ENCODE measurements around the gene CELF2.

The CELF2 gene

DNA sequence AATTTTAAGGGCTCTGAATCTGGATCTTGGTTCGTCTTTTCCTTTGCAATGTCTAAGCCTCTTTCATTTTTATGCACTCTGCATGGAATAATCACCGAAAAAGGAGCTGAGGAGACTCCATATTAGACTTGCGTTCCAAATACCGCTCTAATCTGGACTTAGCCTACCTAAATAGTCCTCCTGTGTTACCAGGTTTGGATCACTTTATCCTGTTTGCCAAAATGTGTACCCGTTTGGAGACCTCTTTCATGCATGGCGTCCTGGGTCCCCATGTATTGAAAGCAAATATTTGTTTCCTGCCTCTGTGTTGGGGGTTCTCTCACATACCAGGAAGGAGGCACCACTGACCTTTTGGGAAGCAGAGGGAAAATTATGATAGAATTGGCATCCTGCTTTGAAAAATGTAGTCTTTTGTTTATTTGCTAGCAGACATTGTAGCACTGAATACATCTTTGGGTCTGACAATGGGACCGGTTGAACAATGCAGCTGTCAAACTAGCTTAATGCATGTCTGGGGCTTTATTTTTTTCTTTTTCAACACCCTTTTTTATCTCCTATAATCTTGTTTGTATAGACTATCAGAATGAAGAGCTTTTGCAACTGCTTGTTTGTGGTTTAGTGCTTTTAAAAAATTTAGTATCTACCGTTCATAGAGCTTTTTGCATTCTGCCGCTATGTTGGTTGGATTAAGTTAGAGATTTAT, 11.8 kb upstream of the CELF2 start:
- peaks cover 4% of the 10 kb centered on the region for H3K4me1 ChIP-seq (ENCODE audit: control insufficient read depth, low read depth, low read length)
- H3K4me3 ChIP-seq (ENCODE audit: low read length) = no peak overlapping the region
- no peaks in the 10 kb centered on the region for H3K36me3 ChIP-seq (ENCODE audit: control insufficient read depth, low read depth, low read length)
- no peak overlapping the region for H3K9ac ChIP-seq (ENCODE audit: low read length)
- no peaks in the 10 kb centered on the region for H3K9me3 ChIP-seq (ENCODE audit: control insufficient read depth, low read depth, low read length)
- H3K27ac ChIP-seq (ENCODE audit: low read length) = no peak overlapping the region
- no peaks in the 10 kb centered on the region for H3K27me3 ChIP-seq (ENCODE audit: control insufficient read depth, insufficient read depth, low read length)

DNA sequence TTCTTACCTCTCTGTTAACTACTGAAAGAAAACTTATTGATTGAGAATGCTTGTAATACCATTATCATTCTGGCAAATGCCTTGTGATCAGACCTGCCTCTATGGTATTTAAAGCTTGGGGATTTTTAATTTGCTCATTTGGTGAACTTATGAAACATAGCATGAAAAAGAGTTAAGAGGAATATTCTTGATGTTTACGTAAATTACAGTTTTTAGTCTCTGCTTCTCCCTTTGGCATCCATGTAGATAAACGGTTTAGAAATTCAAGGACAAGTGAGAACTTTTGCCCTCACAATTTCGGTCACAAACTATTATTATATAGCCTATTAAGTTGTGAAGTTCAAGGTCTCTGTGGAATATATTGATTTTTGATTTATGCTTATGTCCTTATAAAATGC, 11.2 kb upstream of the CELF2 start:
- H3K9ac ChIP-seq (ENCODE audit: low read length) = no peak overlapping the region
- H3K36me3 ChIP-seq (ENCODE audit: control insufficient read depth, low read depth, low read length) = no peaks in the 10 kb centered on the region
- H3K4me3 ChIP-seq (ENCODE audit: low read length) = no peak overlapping the region
- peaks cover 4% of the 10 kb centered on the region for H3K4me1 ChIP-seq (ENCODE audit: control insufficient read depth, low read depth, low read length)
- H3K9me3 ChIP-seq (ENCODE audit: control insufficient read depth, low read depth, low read length) = no peaks in the 10 kb centered on the region
- H3K27ac ChIP-seq (ENCODE audit: low read length) = no peak overlapping the region
- no peaks in the 10 kb centered on the region for H3K27me3 ChIP-seq (ENCODE audit: control insufficient read depth, insufficient read depth, low read length)

DNA sequence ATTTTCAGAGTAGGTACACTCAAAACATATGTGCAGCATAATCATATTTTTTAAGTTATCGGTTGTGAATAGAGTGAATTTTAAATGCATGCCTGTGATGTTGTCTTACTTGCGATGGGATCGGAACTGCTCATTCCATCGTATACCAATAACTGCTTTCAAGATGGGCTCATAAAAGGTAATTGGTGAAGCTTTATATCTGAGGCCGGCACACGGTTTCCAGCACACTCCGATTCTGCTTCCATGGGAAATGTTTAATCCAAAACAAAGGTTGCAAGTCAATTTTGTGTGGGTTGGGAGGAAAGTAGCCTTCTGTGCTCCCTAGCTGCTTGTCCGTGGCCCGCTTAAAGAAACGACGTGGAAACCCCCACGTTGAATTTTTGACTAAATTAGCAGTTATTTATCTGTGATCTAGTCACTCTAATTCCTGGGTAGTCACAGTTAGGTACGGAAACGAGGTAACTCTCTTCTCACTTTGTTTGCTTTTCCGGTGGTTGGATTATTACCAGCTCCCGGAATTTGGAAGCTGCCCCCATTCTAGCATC, 10.1 kb upstream of the CELF2 start:
- Histone ChIP-seq H3K4me3 (ENCODE audit: low read length) (no peak overlapping the region), H3K9ac (ENCODE audit: low read length) (no peak overlapping the region), H3K27ac (ENCODE audit: low read length) (no peak overlapping the region), H3K27me3 (ENCODE audit: control insufficient read depth, insufficient read depth, low read length) (no peaks in the 10 kb centered on the region), H3K9me3 (ENCODE audit: control insufficient read depth, low read depth, low read length) (no peaks in the 10 kb centered on the region), H3K4me1 (ENCODE audit: control insufficient read depth, low read depth, low read length) (no peaks in the 10 kb centered on the region), H3K36me3 (ENCODE audit: control insufficient read depth, low read depth, low read length) (no peaks in the 10 kb centered on the region)

DNA sequence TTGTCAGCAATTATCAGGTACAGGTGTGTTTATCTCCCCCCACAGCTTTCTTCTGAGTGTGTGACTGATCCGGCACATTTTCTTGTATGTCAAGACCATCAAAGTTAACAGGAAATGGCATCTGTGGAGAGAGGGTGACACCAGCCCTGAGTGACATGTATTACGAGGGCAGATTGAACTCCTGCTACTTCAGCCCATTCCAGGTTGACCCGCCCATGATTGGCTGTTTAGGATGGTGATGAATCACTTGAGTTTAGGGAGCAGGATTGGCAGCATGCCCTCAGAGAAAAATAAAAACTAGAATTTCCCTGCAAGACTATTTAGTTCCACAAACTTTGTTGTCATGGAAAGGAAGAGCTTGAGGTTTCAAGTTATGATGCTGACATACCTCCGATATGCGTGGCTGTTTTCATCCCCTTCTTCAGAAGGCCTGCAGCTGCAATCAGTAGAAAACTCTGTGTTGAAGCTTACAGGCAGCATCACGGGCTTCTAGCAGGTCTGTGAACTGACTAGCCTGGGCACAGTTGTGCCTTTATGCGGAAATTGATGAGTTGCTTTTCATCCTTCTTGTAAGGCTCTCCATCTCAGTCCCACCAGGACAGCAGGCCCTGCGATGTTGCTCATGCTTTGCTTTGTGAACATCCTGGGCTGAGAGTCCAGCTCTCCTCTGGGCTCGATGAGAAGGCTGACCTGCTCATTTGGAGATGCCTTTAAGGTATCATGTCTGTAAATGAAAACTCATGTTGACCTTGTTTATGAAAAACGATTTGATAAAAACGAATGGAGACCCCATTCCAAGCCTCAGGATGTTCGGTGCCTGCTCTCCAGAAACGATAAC, 8.0 kb upstream of the CELF2 start:
- H3K4me1 ChIP-seq (ENCODE audit: control insufficient read depth, low read depth, low read length) = peaks cover 4% of the 10 kb centered on the region
- H3K27me3 ChIP-seq (ENCODE audit: control insufficient read depth, insufficient read depth, low read length) = no peaks in the 10 kb centered on the region
- H3K4me3 ChIP-seq (ENCODE audit: low read length) = no peak overlapping the region
- no peaks in the 10 kb centered on the region for H3K36me3 ChIP-seq (ENCODE audit: control insufficient read depth, low read depth, low read length)
- no peak overlapping the region for H3K27ac ChIP-seq (ENCODE audit: low read length)
- H3K9ac ChIP-seq (ENCODE audit: low read length) = no peak overlapping the region
- H3K9me3 ChIP-seq (ENCODE audit: control insufficient read depth, low read depth, low read length) = no peaks in the 10 kb centered on the region

DNA sequence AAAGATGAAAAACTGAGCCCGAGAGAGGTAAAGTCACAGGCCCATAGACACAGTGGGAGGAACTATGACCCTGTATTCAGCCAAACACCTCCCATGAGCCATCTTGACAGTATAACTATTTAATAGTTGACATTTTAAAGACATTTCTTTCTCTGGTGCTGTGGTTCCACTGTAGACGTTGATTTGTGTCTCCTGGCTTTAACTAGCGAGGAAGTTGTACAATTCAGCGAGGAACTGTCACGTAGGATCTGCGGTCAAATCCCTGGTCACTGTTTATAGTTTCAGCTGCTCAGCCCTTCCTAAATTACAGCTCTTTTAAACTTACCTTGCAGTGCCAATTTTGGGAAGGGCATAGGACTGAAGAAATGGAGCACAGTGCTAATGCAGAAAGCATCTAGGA, 7.1 kb upstream of the CELF2 start:
- H3K27ac ChIP-seq (ENCODE audit: low read length) = no peak overlapping the region
- peaks cover 4% of the 10 kb centered on the region for H3K27me3 ChIP-seq (ENCODE audit: control insufficient read depth, insufficient read depth, low read length)
- peaks cover 7% of the 10 kb centered on the region for H3K4me1 ChIP-seq (ENCODE audit: control insufficient read depth, low read depth, low read length)
- H3K9me3 ChIP-seq (ENCODE audit: control insufficient read depth, low read depth, low read length) = no peaks in the 10 kb centered on the region
- H3K9ac ChIP-seq (ENCODE audit: low read length) = no peak overlapping the region
- no peaks in the 10 kb centered on the region for H3K36me3 ChIP-seq (ENCODE audit: control insufficient read depth, low read depth, low read length)
- H3K4me3 ChIP-seq (ENCODE audit: low read length) = no peak overlapping the region

DNA sequence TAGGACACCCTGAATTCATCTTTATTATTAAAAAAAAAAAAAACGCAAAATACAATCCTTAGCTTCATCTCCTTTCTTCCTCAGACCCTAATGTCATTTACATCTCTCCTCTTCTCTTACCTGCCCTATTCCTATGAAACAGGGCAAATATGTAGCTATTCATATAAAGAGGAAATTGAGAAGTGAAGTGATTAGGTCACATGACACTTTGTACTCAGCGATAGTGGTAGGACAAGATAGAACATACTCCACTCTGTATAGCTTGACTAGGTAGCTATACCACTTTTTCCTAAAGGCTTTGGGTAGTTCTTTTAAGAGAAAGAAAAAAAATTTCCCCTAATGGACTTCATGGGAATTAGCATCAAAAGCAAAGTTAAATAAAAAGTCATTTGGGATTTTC, 6.2 kb upstream of the CELF2 start:
- Histone ChIP-seq H3K9ac (ENCODE audit: low read length) (no peak overlapping the region), H3K27me3 (ENCODE audit: control insufficient read depth, insufficient read depth, low read length) (peaks cover 12% of the 10 kb centered on the region)

DNA sequence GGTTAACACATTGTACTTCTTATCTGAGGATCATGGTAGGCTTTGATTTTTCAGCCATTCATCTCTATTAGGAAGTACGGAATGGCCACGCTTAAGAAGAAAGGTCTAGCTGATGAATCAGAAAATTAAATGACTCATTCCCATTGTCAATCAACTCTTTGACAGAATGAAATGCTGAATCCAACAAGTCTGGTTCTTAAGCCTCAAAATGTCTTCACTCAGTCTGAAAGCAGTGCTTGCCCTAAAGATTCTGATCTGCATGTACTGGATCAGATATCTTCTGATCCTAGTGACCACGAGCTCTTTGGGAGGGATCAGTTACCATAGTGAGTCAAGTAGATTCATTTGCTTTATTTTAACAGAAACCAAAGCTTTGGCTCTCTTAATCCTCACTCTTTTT, 5.7 kb upstream of the CELF2 start:
- H3K4me3 ChIP-seq (ENCODE audit: low read length) = no peak overlapping the region

More for the DNA sequence above, 6.2 kb upstream of the CELF2 start:
- Histone ChIP-seq H3K4me3 (ENCODE audit: low read length) (no peak overlapping the region), H3K4me1 (ENCODE audit: control insufficient read depth, low read depth, low read length) (peaks cover 7% of the 10 kb centered on the region), H3K9me3 (ENCODE audit: control insufficient read depth, low read depth, low read length) (no peaks in the 10 kb centered on the region), H3K27ac (ENCODE audit: low read length) (no peak overlapping the region), H3K36me3 (ENCODE audit: control insufficient read depth, low read depth, low read length) (no peaks in the 10 kb centered on the region)

DNA sequence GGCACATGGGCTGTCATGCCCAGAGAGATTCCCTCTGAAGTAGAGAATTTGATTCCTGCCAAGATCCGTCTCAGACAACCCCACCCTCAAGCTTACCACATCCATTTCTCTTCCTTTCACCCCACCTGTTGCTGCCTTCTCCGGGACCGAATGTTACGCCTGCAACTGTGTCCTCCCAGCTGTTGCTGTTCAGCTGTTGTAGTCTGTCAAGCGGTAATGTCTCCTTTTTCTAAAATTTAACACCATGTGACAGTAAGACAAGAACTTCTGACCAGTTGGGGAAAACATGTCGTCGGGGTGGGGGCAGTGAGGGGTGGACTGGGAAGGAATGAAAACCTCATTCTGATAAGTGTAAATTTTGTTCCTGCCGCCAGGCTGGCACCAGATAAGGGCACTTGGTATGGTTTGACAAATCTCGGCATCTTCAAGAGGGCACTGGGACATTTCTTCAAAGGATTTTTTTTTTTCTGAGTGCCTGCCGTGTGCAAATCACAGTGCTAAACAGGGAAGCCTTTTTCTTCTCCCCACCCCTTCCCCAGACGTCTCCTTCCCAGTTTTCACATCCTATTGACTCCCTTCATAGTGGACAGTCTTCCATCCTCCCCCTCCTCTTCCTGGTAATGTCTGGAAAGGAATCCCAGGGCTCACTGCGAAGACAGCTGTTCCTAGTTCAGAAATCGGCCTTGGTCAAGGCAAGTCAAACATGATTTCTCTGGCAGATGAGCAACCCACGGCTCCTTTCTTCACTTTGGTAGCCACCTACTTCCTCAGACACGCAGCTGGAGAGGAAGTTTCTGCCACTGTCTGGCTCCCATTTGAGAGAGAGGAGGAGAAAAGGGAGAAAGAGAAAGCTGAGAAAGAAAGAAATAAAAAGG, 5.0 kb upstream of the CELF2 start:
- no peak overlapping the region for H3K9ac ChIP-seq (ENCODE audit: low read length)
- peaks cover 15% of the 10 kb centered on the region for H3K4me1 ChIP-seq (ENCODE audit: control insufficient read depth, low read depth, low read length)
- no peak overlapping the region for H3K4me3 ChIP-seq (ENCODE audit: low read length)
- H3K27ac ChIP-seq (ENCODE audit: low read length) = no peak overlapping the region
- no peaks in the 10 kb centered on the region for H3K9me3 ChIP-seq (ENCODE audit: control insufficient read depth, low read depth, low read length)
- no peaks in the 10 kb centered on the region for H3K36me3 ChIP-seq (ENCODE audit: control insufficient read depth, low read depth, low read length)
- peaks cover 20% of the 10 kb centered on the region for H3K27me3 ChIP-seq (ENCODE audit: control insufficient read depth, insufficient read depth, low read length)

More for the DNA sequence above, 5.7 kb upstream of the CELF2 start:
- Histone ChIP-seq H3K4me1 (ENCODE audit: control insufficient read depth, low read depth, low read length) (peaks cover 12% of the 10 kb centered on the region), H3K9me3 (ENCODE audit: control insufficient read depth, low read depth, low read length) (no peaks in the 10 kb centered on the region), H3K27ac (ENCODE audit: low read length) (no peak overlapping the region), H3K36me3 (ENCODE audit: control insufficient read depth, low read depth, low read length) (no peaks in the 10 kb centered on the region), H3K27me3 (ENCODE audit: control insufficient read depth, insufficient read depth, low read length) (peaks cover 18% of the 10 kb centered on the region), H3K9ac (ENCODE audit: low read length) (no peak overlapping the region)

DNA sequence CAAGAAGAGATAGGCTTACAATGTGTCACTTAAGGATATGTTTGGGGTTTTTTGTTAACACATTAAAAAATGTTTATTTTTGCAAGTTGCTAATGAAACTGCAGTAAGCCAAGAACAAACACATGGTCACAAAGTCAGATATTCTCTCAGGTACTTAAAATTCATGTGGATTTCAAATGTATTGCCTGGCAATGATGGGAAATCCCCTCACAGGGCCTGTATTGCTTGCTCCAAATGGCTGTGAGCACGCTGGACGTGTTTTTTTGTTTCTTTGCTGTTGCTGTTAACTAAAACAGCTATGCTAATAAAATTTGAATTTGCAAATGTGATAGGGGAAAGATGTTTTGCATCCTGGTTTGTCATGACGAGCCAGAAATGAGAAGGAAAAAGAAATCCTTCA, 3.8 kb upstream of the CELF2 start:
- no peak overlapping the region for H3K4me3 ChIP-seq (ENCODE audit: low read length)
- H3K9ac ChIP-seq (ENCODE audit: low read length) = no peak overlapping the region

DNA sequence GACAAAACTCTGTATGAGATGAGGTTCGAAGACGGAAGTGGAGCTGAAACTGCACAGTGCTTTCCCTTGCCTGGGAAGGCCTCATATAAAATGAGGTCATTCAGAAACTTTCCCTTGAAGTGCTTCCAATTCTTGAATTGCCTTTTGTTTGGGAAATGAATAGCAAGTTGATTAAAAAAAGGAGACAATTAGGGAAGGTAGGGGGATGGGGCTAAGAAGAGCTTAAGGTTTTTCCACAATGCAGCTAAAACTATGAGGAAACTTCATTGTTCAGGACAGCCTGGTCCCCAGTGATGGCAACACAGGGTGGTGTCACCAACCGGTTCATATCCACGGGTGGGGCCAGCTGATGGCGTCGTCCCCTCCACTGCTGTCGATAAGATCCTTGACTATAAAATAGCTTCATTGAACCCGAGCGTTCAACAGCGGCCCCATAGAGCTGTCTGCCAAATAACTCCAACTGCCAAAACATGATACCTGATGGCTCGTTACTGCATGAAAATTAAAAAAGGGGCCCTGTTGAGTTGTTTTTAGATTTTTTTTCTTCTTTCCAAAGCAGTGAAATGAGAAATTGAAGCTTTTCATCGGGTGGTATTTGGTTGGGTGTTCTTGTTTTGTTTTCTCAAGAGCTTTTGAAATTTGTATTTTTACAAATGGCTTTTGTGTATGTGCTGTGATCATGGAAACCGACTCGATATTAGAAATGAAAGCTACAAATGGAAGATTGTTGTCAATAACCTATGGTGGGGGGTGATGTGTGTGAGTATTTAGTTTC, 2.8 kb upstream of the CELF2 start:
- H3K27ac ChIP-seq (ENCODE audit: low read length) = no peak overlapping the region
- no peaks in the 10 kb centered on the region for H3K9me3 ChIP-seq (ENCODE audit: control insufficient read depth, low read depth, low read length)
- H3K27me3 ChIP-seq (ENCODE audit: control insufficient read depth, insufficient read depth, low read length) = peaks cover 34% of the 10 kb centered on the region
- no peaks in the 10 kb centered on the region for H3K36me3 ChIP-seq (ENCODE audit: control insufficient read depth, low read depth, low read length)
- no peak overlapping the region for H3K9ac ChIP-seq (ENCODE audit: low read length)
- peaks cover 27% of the 10 kb centered on the region for H3K4me1 ChIP-seq (ENCODE audit: control insufficient read depth, low read depth, low read length)
- H3K4me3 ChIP-seq (ENCODE audit: low read length) = no peak overlapping the region

More for the DNA sequence above, 3.8 kb upstream of the CELF2 start:
- Histone ChIP-seq H3K36me3 (ENCODE audit: control insufficient read depth, low read depth, low read length) (no peaks in the 10 kb centered on the region), H3K27me3 (ENCODE audit: control insufficient read depth, insufficient read depth, low read length) (peaks cover 24% of the 10 kb centered on the region), H3K4me1 (ENCODE audit: control insufficient read depth, low read depth, low read length) (peaks cover 17% of the 10 kb centered on the region), H3K27ac (ENCODE audit: low read length) (no peak overlapping the region), H3K9me3 (ENCODE audit: control insufficient read depth, low read depth, low read length) (no peaks in the 10 kb centered on the region)
